GM23248 (cell line): ENCODE measurements around the gene MRPL42. TPM values are rescaled to one million over a fixed set of nuclear protein-coding genes. Genes with fewer than 3 reads are reported as not detected.

Experiments used
- DNase-seq: peaks from one replicate; pipeline ENCODE4 v3.0.0-alpha.2; 2015
- H2AFZ ChIP-seq: fragments of 200-600 bp; sonication (generic); 2 replicates; pipeline ENCODE4 v1.6.1; 2016; ENCODE audit warnings: antibody characterized with exemption
- H3F3A ChIP-seq: fragments of 200-600 bp; sonication (generic); 2 replicates; pipeline ENCODE4 v1.6.1; 2016; ENCODE audit warnings: mild to moderate bottlenecking, antibody characterized with exemption, mixed run types; ENCODE audit not compliant: insufficient read depth
- H3K27ac ChIP-seq: fragments of 200-600 bp; sonication (generic); 2 replicates; pipeline ENCODE4 v1.5.1; 2016; ENCODE audit warnings: mild to moderate bottlenecking
- H3K27me3 ChIP-seq: fragments of 200-600 bp; sonication (generic); replicated peaks from 2 replicates; pipeline ENCODE4 v1.6.1; 2016; ENCODE audit warnings: mild to moderate bottlenecking; ENCODE audit not compliant: insufficient read depth
- H3K36me3 ChIP-seq: fragments of 200-600 bp; sonication (generic); 2 replicates; pipeline ENCODE4 v1.6.1; 2016; ENCODE audit warnings: low read depth, mild to moderate bottlenecking
- H3K4me1 ChIP-seq: fragments of 200-600 bp; sonication (generic); 2 replicates; pipeline ENCODE4 v1.6.1; 2016; ENCODE audit warnings: mild to moderate bottlenecking; ENCODE audit not compliant: insufficient read depth
- H3K4me2 ChIP-seq: fragments of 200-600 bp; sonication (generic); one replicate; pipeline ENCODE4 v1.6.1; 2016; ENCODE audit warnings: mild to moderate bottlenecking; ENCODE audit not compliant: unreplicated experiment
- H3K4me3 ChIP-seq: fragments of 200-600 bp; sonication (generic); 2 replicates; pipeline ENCODE4 v1.5.1; 2016; ENCODE audit warnings: mild to moderate bottlenecking
- H3K79me2 ChIP-seq: fragments of 200-600 bp; sonication (generic); 2 replicates; pipeline ENCODE4 v1.6.1; 2016; ENCODE audit warnings: mild to moderate bottlenecking; ENCODE audit not compliant: insufficient read depth
- H3K9ac ChIP-seq: fragments of 200-600 bp; sonication (generic); 2 replicates; pipeline ENCODE4 v1.6.1; 2016; ENCODE audit warnings: mild to moderate bottlenecking
- H3K9me2 ChIP-seq: fragments of 200-600 bp; sonication (generic); 2 replicates; pipeline ENCODE4 v1.6.1; 2016; ENCODE audit warnings: mixed run types, mild to moderate bottlenecking, moderate library complexity; ENCODE audit not compliant: insufficient read depth
- H3K9me3 ChIP-seq: fragments of 200-600 bp; sonication (generic); one replicate; pipeline ENCODE4 v1.6.1; 2017; ENCODE audit warnings: low read depth
- H4K20me1 ChIP-seq: fragments of 200-600 bp; sonication (generic); 2 replicates; pipeline ENCODE4 v1.6.0; 2016; ENCODE audit not compliant: insufficient read depth
- EZH2 ChIP-seq: fragments of 200-600 bp; sonication (generic); IDR thresholded peaks from 2 replicates; pipeline ENCODE4 v1.6.1; 2018; ENCODE audit warnings: antibody characterized with exemption, mild to moderate bottlenecking; ENCODE audit not compliant: insufficient read depth, poor library complexity, severe bottlenecking
- EZH2phosphoT487 ChIP-seq: fragments of 200-600 bp; sonication (generic); IDR thresholded peaks from 2 replicates; pipeline ENCODE4 v1.6.1; 2018; ENCODE audit warnings: antibody characterized with exemption, moderate library complexity, mild to moderate bottlenecking, low read depth; ENCODE audit not compliant: insufficient read depth
- WGBS, 2 experiments: methylation state at CpG; one replicate each; pipeline ENCODE4 v1.1.6; 2015 to 2017; ENCODE audit warnings: low lambda C conversion rate in 2 of 2, low coverage in 1 of 2; ENCODE audit errors: missing lambda C conversion rate in 2 of 2; 5-methylcytosine and 5-hydroxymethylcytosine counted together
- in situ Hi-C: fragments of 300-500 bp; cut with MboI; formaldehyde crosslinking; loops from 2 replicates; pipeline ENCODE4 v1.15.0; 2020
- polyA plus RNA-seq: library from polyadenylated mRNA; unstranded; fragments of >200 nt; fragmentation: Nextera tagmentation; extraction: Ambion mirVana; gene quantifications from 2 replicates; pipeline ENCODE4 v1.2.1, GENCODE V29; 2016
- total RNA-seq: library from RNA; depleted of rRNA; stranded (reverse); fragments of >200 nt; shearing (Covaris generic); gene quantifications from 2 replicates; pipeline ENCODE4 v1.2.3, GENCODE V29; 2014

Gene MRPL42
- total and polyA plus RNA-seq, 2 experiments from 2014 or later = 75.0 to 87.2 TPM

GRCh38 chr12:93449277-93449676 is 18.0 kb upstream of the MRPL42 start:
- no peak for DNase-seq

GRCh38 chr12:93451423-93452158 is 15.7 kb upstream of the MRPL42 start:
- peaks cover 13% of the 10 kb centered on the region for H3K4me1 ChIP-seq
- no peaks in the 10 kb centered on the region for H3K79me2 ChIP-seq
- H3K36me3 ChIP-seq = no peaks in the 10 kb centered on the region
- no peaks in the 10 kb centered on the region for H3K9me2 ChIP-seq
- no peak for DNase-seq
- H4K20me1 ChIP-seq = no peaks in the 10 kb centered on the region
- no peak overlapping the region for H2AFZ ChIP-seq
- TF ChIP-seq EZH2phosphoT487 (no peak), EZH2 (no peak)
- no peaks in the 10 kb centered on the region for H3K9me3 ChIP-seq
- 89 to 92% methylated on average over 3 of the region's 3 CpGs for WGBS, 2 experiments
- peaks cover 13% of the 10 kb centered on the region; the same call in 1 of the 2 replicates for H3F3A ChIP-seq
- no peak overlapping the region for H3K4me2 ChIP-seq
- H3K27ac ChIP-seq = no peak overlapping the region
- H3K4me3 ChIP-seq = no peak overlapping the region
- in situ Hi-C loops = no loop called here
- no peak overlapping the region for H3K9ac ChIP-seq
- no peaks in the 10 kb centered on the region for H3K27me3 ChIP-seq

More at GRCh38 chr12:93449277-93449676, 18.0 kb upstream of the MRPL42 start:
- no peaks in the 10 kb centered on the region for H3K79me2 ChIP-seq
- no peak overlapping the region for H3K4me2 ChIP-seq
- H3K9me2 ChIP-seq = no peaks in the 10 kb centered on the region
- H3F3A ChIP-seq = peaks cover 11% of the 10 kb centered on the region; the same call in 1 of the 2 replicates
- no peak overlapping the region for H3K9ac ChIP-seq
- no peaks in the 10 kb centered on the region for H3K36me3 ChIP-seq
- TF ChIP-seq EZH2 = no peak
- TF ChIP-seq EZH2phosphoT487 = no peak
- in situ Hi-C loops = no loop called here
- no peak overlapping the region for H3K4me3 ChIP-seq
- no peak overlapping the region for H3K27ac ChIP-seq
- H4K20me1 ChIP-seq = no peaks in the 10 kb centered on the region
- H3K4me1 ChIP-seq = peaks cover 12% of the 10 kb centered on the region
- no peaks in the 10 kb centered on the region for H3K27me3 ChIP-seq
- no peaks in the 10 kb centered on the region for H3K9me3 ChIP-seq
- H2AFZ ChIP-seq = no peak overlapping the region
- 57 to 71% methylated on average over 1 of the region's 1 CpG for WGBS, 2 experiments

- Histone ChIP-seq H3K36me3 (no peaks in the 10 kb centered on the region), H2AFZ (peak overlapping the region; percentile 47), H3K79me2 (no peaks in the 10 kb centered on the region), H3K9me2 (no peaks in the 10 kb centered on the region), H4K20me1 (no peaks in the 10 kb centered on the region), H3K9me3 (no peaks in the 10 kb centered on the region), H3K27ac (peak overlapping the region; percentile 82), H3K4me3 (peak overlapping the region; percentile 16; the same call in 1 of the 2 replicates), H3F3A (peaks cover 13% of the 10 kb centered on the region; the same call in 1 of the 2 replicates), H3K4me2 (peak overlapping the region; percentile 38), H3K9ac (peak overlapping the region; percentile 66), H3K4me1 (peaks cover 13% of the 10 kb centered on the region), H3K27me3 (no peaks in the 10 kb centered on the region)
- no peak for TF ChIP-seq EZH2
- no peak for TF ChIP-seq EZH2phosphoT487
- WGBS, 2 experiments = 19 to 26% methylated on average over 5 of the region's 5 CpGs
- in situ Hi-C loops = no loop called here
- peak; percentile 89 for DNase-seq
Observed at GRCh38 chr12:93453633-93454032, 13.7 kb upstream of the MRPL42 start.

GRCh38 chr12:93456077-93456476 is 11.2 kb upstream of the MRPL42 start:
- Histone ChIP-seq H3K4me2 (no peak overlapping the region), H3K79me2 (no peaks in the 10 kb centered on the region), H3K27ac (no peak overlapping the region), H3K4me3 (no peak overlapping the region), H2AFZ (no peak overlapping the region), H3K9ac (no peak overlapping the region), H3F3A (peaks cover 13% of the 10 kb centered on the region; the same call in 1 of the 2 replicates), H3K9me3 (no peaks in the 10 kb centered on the region), H3K36me3 (no peaks in the 10 kb centered on the region), H3K27me3 (no peaks in the 10 kb centered on the region), H3K9me2 (no peaks in the 10 kb centered on the region), H4K20me1 (no peaks in the 10 kb centered on the region), H3K4me1 (peaks cover 13% of the 10 kb centered on the region)
- in situ Hi-C loops = no loop called here
- DNase-seq = no peak
- TF ChIP-seq EZH2 (no peak), EZH2phosphoT487 (no peak)
- 29 to 50% methylated on average over 2 of the region's 2 CpGs for WGBS, 2 experiments
